ENCODE data around the gene KCNG4. TPM values are rescaled to one million over a fixed set of nuclear protein-coding genes. Genes with fewer than 3 reads are reported as not detected.

The KCNG4 gene
- total RNA-seq, 2 donors from 2014 or later = not detected

DNA sequence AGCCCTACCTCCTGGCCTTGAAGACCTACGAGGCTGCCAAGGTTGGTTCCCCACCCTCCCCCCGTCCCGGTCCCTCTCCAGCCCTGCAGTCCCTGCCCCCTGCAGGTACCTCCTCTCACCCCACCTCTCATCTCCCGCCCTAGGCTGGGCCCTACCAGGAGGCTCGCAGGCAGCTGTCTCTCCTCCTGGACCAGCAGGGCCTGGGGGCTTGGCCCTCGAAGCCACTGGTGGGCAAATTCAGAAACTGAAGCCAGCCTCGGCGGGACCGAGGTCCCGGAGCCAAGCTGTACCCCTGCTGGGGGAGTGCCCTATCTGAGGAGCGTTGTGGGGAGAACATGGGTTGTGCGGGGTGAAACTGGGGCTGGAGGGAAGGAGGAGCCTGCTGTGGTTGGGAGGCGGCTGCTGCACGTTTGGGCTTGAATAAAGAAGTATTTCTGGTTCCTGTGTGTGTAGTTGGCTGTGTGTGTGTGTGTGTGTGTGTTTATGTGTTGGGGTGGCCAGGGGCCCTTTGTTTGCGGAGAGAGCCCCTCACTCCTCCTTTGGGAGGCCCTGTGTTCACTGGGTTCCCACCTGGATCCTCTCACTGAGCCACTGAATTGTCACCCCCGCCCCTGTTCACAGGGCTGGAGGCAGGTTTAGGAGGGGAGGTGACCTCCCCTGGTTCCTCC lies 43.0 kb downstream of the KCNG4 start:
- no peak for ATAC-seq (replicated peaks)
- H3K4me3 Mint-ChIP-seq = no peak overlapping the region
- no peaks in the 10 kb centered on the region for H3K36me3 Mint-ChIP-seq (ENCODE audit: low read depth)
- H3K27me3 Mint-ChIP-seq = no peaks in the 10 kb centered on the region
- H3K9me3 Mint-ChIP-seq = no peaks in the 10 kb centered on the region
- H3K27ac Mint-ChIP-seq = no peak overlapping the region
- H3K4me1 Mint-ChIP-seq = peaks cover 8% of the 10 kb centered on the region

DNA sequence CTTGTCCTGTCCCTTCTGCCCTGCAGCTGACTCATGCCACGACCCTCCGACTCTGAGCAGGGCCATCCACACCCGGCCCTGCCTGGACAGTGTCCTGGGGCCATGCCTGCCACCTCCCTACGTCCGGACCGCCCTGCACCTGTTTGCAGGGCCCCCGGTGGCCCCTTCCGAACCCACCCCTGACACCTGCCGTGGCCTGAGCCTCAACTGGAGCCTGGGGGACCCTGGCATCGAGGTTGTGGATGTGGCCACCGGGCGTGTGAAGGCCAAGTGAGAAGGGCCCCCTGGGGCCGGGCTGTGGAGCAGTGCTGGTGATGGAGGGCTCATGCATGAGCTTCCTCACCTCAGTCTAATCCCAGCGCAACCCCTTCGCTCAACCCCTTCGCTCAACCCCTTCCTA lies 43.7 kb downstream of the KCNG4 start:
- H3K4me3 Mint-ChIP-seq = no peak overlapping the region
- no peaks in the 10 kb centered on the region for H3K27me3 Mint-ChIP-seq
- H3K27ac Mint-ChIP-seq = no peak overlapping the region
- H3K36me3 Mint-ChIP-seq (ENCODE audit: low read depth) = no peaks in the 10 kb centered on the region
- no peak for ATAC-seq (replicated peaks)
- no peaks in the 10 kb centered on the region for H3K9me3 Mint-ChIP-seq
- peaks cover 8% of the 10 kb centered on the region for H3K4me1 Mint-ChIP-seq

DNA sequence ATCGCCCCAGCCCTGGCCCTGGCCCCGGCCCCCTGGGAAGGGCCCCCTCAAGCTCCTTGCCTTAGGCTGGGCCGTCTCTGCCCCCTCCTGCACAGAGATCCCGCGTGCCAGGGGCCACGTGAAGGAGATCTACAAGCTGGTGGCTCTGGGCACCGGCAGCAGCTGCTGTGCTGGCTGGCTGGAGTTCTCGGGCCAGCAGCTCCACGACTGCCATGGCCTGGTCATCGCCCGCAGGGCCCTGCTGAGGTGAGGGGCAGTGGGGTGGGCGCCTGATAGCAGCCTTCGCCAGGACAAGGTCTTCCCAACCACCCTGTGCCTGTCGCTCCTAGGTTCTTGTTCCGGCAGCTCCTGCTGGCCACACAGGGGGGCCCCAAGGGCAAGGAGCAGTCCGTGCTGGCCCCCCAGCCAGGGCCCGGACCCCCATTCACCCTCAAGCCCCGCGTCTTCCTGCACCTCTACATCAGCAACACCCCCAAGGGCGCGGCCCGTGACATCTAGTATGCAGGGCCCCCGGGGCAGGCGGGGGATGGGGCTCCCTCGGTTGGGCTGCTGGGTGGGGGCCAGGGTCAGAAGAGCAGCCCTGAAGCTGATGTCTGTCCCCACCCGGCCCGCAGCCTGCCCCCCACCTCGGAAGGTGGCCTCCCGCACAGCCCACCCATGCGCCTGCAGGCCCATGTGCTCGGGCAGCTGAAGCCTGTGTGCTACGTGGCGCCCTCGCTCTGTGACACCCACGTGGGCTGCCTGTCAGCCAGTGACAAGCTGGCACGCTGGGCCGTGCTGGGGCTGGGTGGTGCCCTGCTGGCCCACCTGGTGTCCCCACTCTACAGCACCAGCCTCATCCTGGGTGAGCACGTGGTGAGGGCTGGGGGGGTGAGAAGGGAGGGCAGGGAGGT lies 44.4 kb downstream of the KCNG4 start:
- no peaks in the 10 kb centered on the region for H3K27me3 Mint-ChIP-seq
- peaks cover 8% of the 10 kb centered on the region for H3K4me1 Mint-ChIP-seq
- H3K4me3 Mint-ChIP-seq = no peak overlapping the region
- H3K36me3 Mint-ChIP-seq (ENCODE audit: low read depth) = no peaks in the 10 kb centered on the region
- ATAC-seq (replicated peaks) = no peak
- H3K9me3 Mint-ChIP-seq = no peaks in the 10 kb centered on the region
- no peak overlapping the region for H3K27ac Mint-ChIP-seq

DNA sequence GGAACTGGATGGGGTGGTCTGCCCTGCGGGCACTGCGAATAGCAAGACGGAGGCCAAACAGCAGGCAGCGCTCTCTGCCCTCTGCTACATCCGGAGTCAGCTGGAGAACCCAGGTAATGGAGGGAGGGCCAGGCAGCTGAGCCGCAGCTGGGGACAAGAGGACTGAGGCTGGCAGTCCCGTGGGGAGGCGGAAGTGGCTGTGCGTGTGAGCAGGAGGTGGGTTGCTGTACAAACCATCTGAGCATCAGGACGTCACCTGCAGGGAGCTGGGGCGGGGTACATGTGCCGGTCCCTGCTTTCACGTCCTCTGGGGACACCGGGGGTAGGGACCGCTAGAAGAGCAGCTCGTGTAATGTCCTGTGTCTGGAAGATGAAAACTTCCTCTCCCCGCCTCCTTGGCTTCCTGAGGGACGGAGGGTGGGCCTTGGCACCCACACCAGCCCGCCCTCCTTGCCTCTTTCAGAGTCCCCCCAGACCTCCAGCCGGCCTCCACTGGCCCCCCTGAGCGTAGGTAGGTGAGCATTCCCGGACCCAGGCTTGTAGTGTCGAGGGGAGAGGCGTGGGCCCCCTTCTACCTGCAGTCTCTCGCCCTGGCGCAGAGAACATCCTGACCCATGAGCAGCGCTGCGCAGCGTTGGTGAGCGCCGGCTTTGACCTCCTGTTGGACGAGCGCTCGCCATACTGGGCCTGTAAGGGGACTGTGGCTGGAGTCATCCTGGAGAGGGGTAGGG lies 45.2 kb downstream of the KCNG4 start:
- H3K4me3 Mint-ChIP-seq = peak overlapping the region; percentile 39
- H3K27ac Mint-ChIP-seq = peak overlapping the region; percentile 65
- peaks cover 8% of the 10 kb centered on the region for H3K4me1 Mint-ChIP-seq
- no peaks in the 10 kb centered on the region for H3K27me3 Mint-ChIP-seq
- H3K9me3 Mint-ChIP-seq = no peaks in the 10 kb centered on the region
- H3K36me3 Mint-ChIP-seq (ENCODE audit: low read depth) = no peaks in the 10 kb centered on the region
- peak; percentile 41 for ATAC-seq (replicated peaks)

DNA sequence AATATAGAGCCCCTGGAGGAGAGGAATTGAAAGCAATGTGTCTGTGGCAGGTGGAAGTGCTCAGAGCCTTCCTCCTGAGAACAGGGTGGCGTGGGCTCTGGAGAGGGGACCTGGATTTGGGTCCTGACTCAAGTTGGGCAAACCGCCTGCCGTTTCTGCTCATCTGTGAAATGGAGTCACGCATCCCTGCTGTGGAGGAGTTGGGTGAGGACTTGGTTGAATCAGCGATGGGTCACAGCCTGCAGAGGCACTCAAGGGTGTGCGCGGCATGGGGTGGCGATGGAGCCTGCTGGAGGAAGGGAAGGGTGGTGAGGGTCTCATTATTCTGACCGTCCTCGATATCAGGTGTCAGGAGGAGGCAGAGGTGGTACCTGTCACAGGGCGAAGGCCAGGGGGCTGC lies 45.8 kb downstream of the KCNG4 start:
- H3K27me3 Mint-ChIP-seq = no peaks in the 10 kb centered on the region
- H3K36me3 Mint-ChIP-seq (ENCODE audit: low read depth) = no peaks in the 10 kb centered on the region
- H3K4me3 Mint-ChIP-seq = peak overlapping the region; percentile 39
- no peaks in the 10 kb centered on the region for H3K9me3 Mint-ChIP-seq
- peaks cover 8% of the 10 kb centered on the region for H3K4me1 Mint-ChIP-seq
- no peak for ATAC-seq (replicated peaks)
- H3K27ac Mint-ChIP-seq = peak overlapping the region; percentile 65

DNA sequence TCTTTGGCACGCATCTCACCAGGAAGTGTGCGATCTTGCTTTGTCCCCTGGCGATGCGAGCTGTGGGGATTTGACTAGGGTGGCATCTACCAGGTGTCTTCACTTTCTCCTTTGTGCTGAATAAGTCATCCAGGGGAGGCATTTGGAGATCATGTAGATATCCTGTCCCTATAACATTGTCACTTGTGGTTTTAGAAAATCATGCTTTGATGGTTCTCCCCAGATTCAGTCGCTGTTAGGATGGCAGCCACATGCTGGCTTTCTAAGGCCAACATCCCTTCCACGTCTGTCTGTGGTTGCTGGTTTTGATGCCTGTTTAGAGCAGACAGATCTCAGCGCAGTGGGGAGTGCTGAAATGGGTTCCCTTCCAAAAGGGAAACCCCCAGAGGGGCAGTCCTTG lies 46.3 kb downstream of the KCNG4 start:
- Mint-ChIP-seq H3K4me3 (peak overlapping the region; percentile 39), H3K36me3 (ENCODE audit: low read depth) (no peaks in the 10 kb centered on the region), H3K27ac (peak overlapping the region; percentile 65), H3K27me3 (no peaks in the 10 kb centered on the region), H3K4me1 (peaks cover 8% of the 10 kb centered on the region), H3K9me3 (no peaks in the 10 kb centered on the region)
- ATAC-seq (replicated peaks) = peak; percentile 33

DNA sequence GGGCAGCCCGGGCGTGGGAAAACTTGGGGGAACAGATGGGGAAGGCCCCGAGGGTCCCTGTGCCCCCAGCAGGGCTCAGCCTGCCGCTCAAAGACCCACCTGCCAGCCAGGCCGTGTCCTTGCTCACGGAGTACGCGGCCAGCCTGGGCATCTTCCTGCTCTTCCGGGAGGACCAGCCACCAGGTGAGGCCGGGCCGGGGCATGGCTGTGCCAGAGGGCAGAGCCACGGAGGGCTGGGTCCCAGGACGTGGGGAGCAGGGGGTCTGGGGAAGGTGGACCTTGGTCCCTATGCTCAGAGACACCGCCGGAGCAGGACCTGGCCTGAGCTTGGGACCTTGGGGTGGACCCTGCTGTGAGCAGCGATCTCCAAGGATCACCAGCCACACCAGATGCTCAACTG lies 48.3 kb downstream of the KCNG4 start:
- Mint-ChIP-seq H3K27ac (no peak overlapping the region), H3K4me1 (peaks cover 8% of the 10 kb centered on the region), H3K27me3 (no peaks in the 10 kb centered on the region), H3K4me3 (no peak overlapping the region), H3K9me3 (no peaks in the 10 kb centered on the region), H3K36me3 (ENCODE audit: low read depth) (no peaks in the 10 kb centered on the region)
- ATAC-seq (replicated peaks) = no peak

DNA sequence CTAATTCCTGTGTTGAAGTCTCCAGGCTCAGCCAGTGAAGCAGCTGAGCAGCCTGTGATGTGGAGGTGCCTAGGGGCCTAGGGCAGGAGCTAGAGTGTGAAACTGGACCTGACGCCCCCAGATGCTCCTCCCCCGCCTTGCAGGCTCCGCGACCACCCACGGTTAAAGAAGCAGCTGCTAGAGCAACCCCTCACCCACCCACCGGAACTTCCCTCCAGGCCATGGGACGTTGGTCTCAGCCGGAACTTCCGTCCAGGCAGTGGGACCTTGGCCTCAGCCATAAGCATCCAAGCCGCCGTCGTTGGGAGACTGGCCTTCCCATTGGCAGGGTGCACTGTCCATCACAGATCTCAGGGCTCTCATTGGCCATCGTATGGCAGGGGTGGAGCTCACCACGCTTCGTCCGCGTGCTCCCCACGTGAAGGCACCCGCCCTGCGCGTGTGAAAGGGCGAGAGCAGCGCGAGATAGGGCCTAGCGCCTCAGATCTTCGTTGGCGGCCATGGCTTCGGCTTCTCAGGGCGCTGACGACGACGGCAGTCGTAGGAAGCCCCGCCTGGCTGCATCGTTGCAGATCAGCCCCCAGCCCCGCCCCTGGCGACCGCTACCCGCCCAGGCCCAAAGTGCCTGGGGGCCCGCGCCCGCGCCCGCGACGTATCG lies 49.0 kb downstream of the KCNG4 start, which contains the start of gene ADAD2:
Gene ADAD2 (plus strand): TSS at position 427 of the 658 bp plus-strand sequence. CDS start 74 bp downstream, at position 501.
- no peak for ATAC-seq (replicated peaks)
- H3K27me3 Mint-ChIP-seq = no peaks in the 10 kb centered on the region
- H3K27ac Mint-ChIP-seq = no peak within 1 kb of the TSS
- H3K36me3 Mint-ChIP-seq (ENCODE audit: low read depth) = no peaks in the 10 kb centered on the region
- peaks cover 8% of the 10 kb centered on the region for H3K4me1 Mint-ChIP-seq
- H3K4me3 Mint-ChIP-seq = no peak within 1 kb of the TSS
- H3K9me3 Mint-ChIP-seq = no peaks in the 10 kb centered on the region

DNA sequence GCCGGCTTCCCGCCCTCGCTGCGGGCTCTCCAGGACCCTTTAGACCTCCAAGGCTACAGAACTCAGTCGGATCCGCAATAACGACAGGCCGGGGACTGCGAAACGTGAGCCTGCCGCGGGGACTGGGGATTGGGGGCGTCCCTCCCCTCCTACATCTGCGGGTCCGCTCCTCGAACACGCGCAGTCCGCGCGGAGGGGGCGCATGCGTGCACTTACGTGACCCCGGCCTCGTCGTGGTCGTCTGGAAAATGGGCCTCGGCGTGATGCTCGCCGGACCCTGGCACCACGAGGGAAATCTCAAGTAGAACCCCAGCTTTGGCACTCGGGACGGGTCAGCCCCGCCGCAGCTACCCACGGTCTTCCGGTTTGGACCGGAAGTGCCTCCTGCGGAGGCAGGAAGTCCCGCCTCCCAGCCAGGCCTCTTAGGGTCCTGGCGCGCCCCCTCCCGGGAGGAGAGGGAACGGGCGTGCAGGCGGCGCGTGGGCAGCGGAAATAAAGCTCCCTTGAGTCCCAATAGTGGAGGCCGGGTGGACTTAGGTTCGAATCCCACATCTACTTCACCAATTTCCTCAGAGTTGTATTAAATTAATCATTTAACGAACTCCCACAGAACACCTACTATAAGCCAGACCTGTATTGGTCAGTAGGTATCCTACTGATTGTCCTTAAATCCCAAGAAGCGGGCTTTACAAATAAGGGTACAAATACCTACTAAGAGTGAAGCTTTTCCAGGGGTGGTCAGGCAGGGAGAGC lies 53.0 kb downstream of the KCNG4 start, which contains the start of gene TAF1C:
Gene TAF1C (minus strand): TSS at position 373 of the 753 bp plus-strand sequence. CDS start 2,069 bp downstream, outside the sequence.
- peak within 1 kb of the TSS; percentile 93 for H3K4me3 Mint-ChIP-seq
- no peaks in the 10 kb centered on the region for H3K9me3 Mint-ChIP-seq
- no peaks in the 10 kb centered on the region for H3K27me3 Mint-ChIP-seq
- H3K4me1 Mint-ChIP-seq = peaks cover 12% of the 10 kb centered on the region
- H3K36me3 Mint-ChIP-seq (ENCODE audit: low read depth) = peaks cover 26% of the 10 kb centered on the region
- ATAC-seq (replicated peaks) = peak; percentile 99
- peak within 1 kb of the TSS; percentile 97 for H3K27ac Mint-ChIP-seq

DNA sequence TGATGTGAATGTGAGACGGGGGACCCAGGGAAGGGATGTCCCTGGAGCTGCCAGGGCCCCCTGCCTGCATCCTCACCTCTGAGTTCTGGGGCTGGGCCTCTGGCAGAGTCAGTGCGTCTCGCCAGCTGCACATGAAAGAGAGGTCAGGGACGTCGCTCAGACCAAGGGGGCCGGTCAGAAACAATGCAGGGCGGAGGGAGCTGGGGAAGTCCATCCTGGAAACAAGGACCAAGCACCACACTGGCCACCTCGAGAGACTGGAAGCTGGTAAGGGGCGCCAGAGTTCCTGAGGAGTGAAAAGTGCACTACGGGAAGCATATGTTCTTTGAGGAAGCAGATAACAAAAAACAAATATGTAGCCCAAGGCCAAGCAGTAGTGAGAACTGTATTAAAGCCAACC lies 55.0 kb downstream of the KCNG4 start:
- no peak for ATAC-seq (replicated peaks)
- Mint-ChIP-seq H3K36me3 (ENCODE audit: low read depth) (peaks cover 31% of the 10 kb centered on the region), H3K4me1 (peaks cover 12% of the 10 kb centered on the region), H3K27ac (peak overlapping the region; percentile 46), H3K4me3 (peak overlapping the region; percentile 93), H3K27me3 (no peaks in the 10 kb centered on the region), H3K9me3 (no peaks in the 10 kb centered on the region)

DNA sequence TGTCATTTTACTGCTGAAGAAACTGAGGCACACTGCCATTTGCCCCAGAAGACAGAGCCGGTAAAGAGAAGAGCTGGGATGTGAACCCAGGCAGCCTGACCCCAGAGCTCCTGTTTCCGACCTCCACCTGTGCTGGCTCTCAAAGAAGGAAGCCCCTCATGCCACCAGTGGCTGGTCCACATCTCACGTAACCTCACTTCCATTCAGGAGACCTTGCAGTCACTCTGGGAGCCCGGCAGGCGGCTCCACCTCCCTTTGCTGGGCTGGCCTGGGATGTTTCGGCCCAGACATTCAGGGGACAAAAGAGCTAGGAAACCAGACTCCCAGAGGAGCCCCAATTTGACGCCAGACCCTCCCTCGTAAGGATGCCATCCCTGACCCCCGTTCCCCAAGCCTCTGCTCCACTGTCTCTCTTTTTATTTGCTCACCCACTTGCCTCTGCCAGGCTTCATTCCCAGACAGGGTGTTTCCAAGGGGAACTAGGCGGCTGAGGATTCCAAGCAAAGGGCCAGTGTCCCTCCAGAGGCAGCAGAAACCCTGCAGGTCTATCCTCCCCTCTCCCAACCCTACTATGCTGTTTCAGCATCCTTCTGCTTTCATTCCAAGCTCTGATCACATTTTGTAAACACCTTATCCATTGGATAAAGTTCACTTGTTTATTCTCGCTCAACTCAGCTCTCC lies 55.8 kb downstream of the KCNG4 start:
- no peaks in the 10 kb centered on the region for H3K27me3 Mint-ChIP-seq
- peaks cover 31% of the 10 kb centered on the region for H3K36me3 Mint-ChIP-seq (ENCODE audit: low read depth)
- no peaks in the 10 kb centered on the region for H3K9me3 Mint-ChIP-seq
- no peak overlapping the region for H3K27ac Mint-ChIP-seq
- H3K4me3 Mint-ChIP-seq = peak overlapping the region; percentile 93
- no peak for ATAC-seq (replicated peaks)
- H3K4me1 Mint-ChIP-seq = peaks cover 12% of the 10 kb centered on the region

DNA sequence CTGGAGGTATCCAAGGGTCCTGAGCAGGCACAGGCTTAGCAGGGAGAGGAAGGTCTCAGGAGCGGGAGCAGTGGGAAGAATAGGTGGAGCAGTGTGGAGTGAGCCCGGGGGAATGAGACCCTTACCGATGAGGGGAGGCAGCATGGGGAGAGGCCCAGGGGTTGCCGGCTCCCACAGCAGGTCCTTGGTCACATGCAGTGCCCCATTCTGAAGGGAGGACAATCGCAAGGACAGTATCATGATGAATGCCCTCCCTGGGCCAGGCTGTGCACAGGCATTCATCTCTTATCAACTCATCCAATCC lies 56.3 kb downstream of the KCNG4 start:
- ATAC-seq (replicated peaks) = no peak
- no peaks in the 10 kb centered on the region for H3K27me3 Mint-ChIP-seq
- no peak overlapping the region for H3K4me3 Mint-ChIP-seq
- peaks cover 36% of the 10 kb centered on the region for H3K36me3 Mint-ChIP-seq (ENCODE audit: low read depth)
- peak overlapping the region; percentile 43 for H3K27ac Mint-ChIP-seq
- H3K4me1 Mint-ChIP-seq = peaks cover 12% of the 10 kb centered on the region
- no peaks in the 10 kb centered on the region for H3K9me3 Mint-ChIP-seq
